ENCODE results near the gene ISG15.
"Not testable (repeated sequence)": the region's sequence is repeated elsewhere in the genome, so short reads cannot be mapped to it uniquely, and the experiment has no call there.

GRCh38 chr1:988061-988460 is 25.2 kb upstream of the ISG15 start:
- TF ChIP-seq CTCF, POLR2A (IDR thresholded peaks at IDR 0.05): not testable (repeated sequence)

Data from body of pancreas (tissue), 4 donors.